SU-DHL-6 (cell line): ENCODE results near the gene BHLHE41.

Experiments
- H2AFZ ChIP-seq: fragments of 200-600 bp; sonication (generic); 2 replicates; pipeline ENCODE4 v1.6.1; 2014; ENCODE audit warnings: low read depth, mild to moderate bottlenecking, moderate library complexity, mixed read lengths, antibody characterized with exemption, low read length; ENCODE audit not compliant: severe bottlenecking
- H3F3A ChIP-seq: fragments of 200-600 bp; shearing (Covaris generic); 2 replicates; pipeline ENCODE4 v1.6.0; 2016; ENCODE audit warnings: antibody characterized with exemption, mild to moderate bottlenecking; ENCODE audit not compliant: insufficient read depth
- H3K27ac ChIP-seq: fragments of 200-600 bp; sonication (generic); 2 replicates; pipeline ENCODE4 v1.5.1; 2016; ENCODE audit warnings: low read depth, mild to moderate bottlenecking, low read length, moderate library complexity, mixed read lengths
- H3K27me3 ChIP-seq: fragments of 200-600 bp; sonication (generic), shearing (Covaris generic); 2 replicates; pipeline ENCODE4 v1.6.0; 2014; ENCODE audit warnings: mild to moderate bottlenecking, low read length
- H3K36me3 ChIP-seq: fragments of 200-600 bp; sonication (generic); 2 replicates; pipeline ENCODE4 v1.6.1; 2014; ENCODE audit warnings: mild to moderate bottlenecking, low read length, mixed read lengths
- H3K4me2 ChIP-seq: fragments of 300-600, 200-600 bp; shearing (Covaris generic), sonication (generic); 2 replicates; pipeline ENCODE4 v1.6.0; 2014; ENCODE audit warnings: low read length, low read depth, mild to moderate bottlenecking; ENCODE audit not compliant: poor library complexity, severe bottlenecking
- H3K4me3 ChIP-seq: fragments of 200-600 bp; sonication (generic); 2 replicates; pipeline ENCODE4 v1.5.1; 2014; ENCODE audit warnings: antibody characterized with exemption, low read length, mild to moderate bottlenecking, mixed read lengths; ENCODE audit not compliant: insufficient read depth, poor library complexity, severe bottlenecking
- H3K79me2 ChIP-seq: fragments of 200-600 bp; sonication (generic); 2 replicates; pipeline ENCODE4 v1.6.1; 2014; ENCODE audit warnings: mild to moderate bottlenecking, low read length, moderate library complexity; ENCODE audit not compliant: insufficient read depth
- H3K9ac ChIP-seq: fragments of 200-600 bp; sonication (generic); 2 replicates; pipeline ENCODE4 v1.7.0; 2014; ENCODE audit warnings: mild to moderate bottlenecking, low read length
- H3K9me2 ChIP-seq: fragments of 200-600 bp; sonication (generic); replicated peaks from 2 replicates; pipeline ENCODE4 v1.6.1; 2014; ENCODE audit warnings: low read length; ENCODE audit not compliant: insufficient read depth
- H3K9me3 ChIP-seq: fragments of 200-600 bp; sonication (generic); 2 replicates; pipeline ENCODE4 v1.6.1; 2014; ENCODE audit warnings: low read length, mixed read lengths; ENCODE audit not compliant: insufficient read depth
- H4K20me1 ChIP-seq: fragments of 200-600 bp; sonication (generic); 2 replicates; pipeline ENCODE4 v1.6.1; 2014; ENCODE audit warnings: low read depth, mild to moderate bottlenecking, antibody characterized with exemption, low read length, moderate library complexity, mixed read lengths
- EZH2phosphoT487 ChIP-seq: fragments of 200-600 bp; sonication (generic), shearing (Covaris generic); conservative IDR thresholded peaks from 2 replicates; pipeline ENCODE4 v1.6.1; 2018; ENCODE audit warnings: mild to moderate bottlenecking, antibody characterized with exemption, low read length, moderate library complexity, mixed read lengths
- TF ChIP-seq, protein P1 (sequence below): fragments of 200-600 bp; sonication (generic); IDR thresholded peaks from one replicate; pipeline ENCODE4 v1.5.1; 2017; ENCODE audit warnings: antibody characterized with exemption, mild to moderate bottlenecking, low read length, moderate library complexity; ENCODE audit not compliant: insufficient read depth, poor library complexity, severe bottlenecking

BHLHE41 gene

DNA sequence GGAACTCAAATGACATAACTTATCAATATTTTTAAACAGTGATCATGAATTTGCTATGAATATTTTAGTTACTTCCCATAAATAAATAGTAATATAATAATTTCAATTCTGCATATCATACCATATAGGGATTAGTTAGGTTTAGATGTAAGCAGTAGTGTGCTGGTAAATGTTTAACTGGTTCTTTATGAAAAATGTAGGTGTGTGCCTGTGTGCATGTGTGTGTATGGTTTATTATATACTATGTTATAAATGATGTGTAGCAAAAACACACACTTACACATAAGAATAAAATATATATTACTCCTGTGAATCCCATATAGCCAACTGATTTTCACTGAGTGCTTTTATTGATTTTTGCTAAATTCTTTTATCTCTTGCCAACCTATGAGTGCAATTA lies 14.0 kb upstream of the BHLHE41 start:
- Histone ChIP-seq H3K79me2 (no peaks in the 10 kb centered on the region), H4K20me1 (no peaks in the 10 kb centered on the region; the same call in 1 of the 2 replicates), H3K9me3 (no peaks in the 10 kb centered on the region), H2AFZ (no peak overlapping the region), H3K4me2 (no peak overlapping the region), H3K9me2 (no peaks in the 10 kb centered on the region), H3K36me3 (no peaks in the 10 kb centered on the region), H3K4me3 (no peak overlapping the region), H3F3A (no peaks in the 10 kb centered on the region), H3K27ac (no peak overlapping the region), H3K9ac (no peak overlapping the region), H3K27me3 (no peaks in the 10 kb centered on the region)
- no peak for TF ChIP-seq EZH2phosphoT487

DNA sequence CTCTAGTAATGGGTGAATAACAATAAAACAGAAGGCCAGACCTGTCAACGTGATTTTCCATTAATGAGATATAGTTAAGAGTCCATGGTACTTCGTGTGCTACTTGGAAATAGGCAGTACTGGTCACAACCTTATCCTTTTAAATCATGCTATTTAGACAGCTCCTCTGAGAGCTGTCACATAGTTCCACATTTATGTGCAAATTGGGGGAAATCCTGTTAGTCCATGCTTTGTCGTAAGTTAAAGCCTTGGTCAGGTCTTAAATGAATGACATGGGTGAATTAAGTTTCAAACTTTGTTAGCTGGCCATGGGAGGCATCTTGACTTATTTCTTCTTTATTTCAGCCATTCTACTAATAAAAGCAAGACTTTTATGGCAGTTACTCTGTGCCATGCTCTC lies 11.9 kb upstream of the BHLHE41 start:
- H3F3A ChIP-seq: no peaks in the 10 kb centered on the region
- H3K9ac ChIP-seq: no peak overlapping the region
- no peak for TF ChIP-seq EZH2phosphoT487
- TF ChIP-seq, protein P1, sequence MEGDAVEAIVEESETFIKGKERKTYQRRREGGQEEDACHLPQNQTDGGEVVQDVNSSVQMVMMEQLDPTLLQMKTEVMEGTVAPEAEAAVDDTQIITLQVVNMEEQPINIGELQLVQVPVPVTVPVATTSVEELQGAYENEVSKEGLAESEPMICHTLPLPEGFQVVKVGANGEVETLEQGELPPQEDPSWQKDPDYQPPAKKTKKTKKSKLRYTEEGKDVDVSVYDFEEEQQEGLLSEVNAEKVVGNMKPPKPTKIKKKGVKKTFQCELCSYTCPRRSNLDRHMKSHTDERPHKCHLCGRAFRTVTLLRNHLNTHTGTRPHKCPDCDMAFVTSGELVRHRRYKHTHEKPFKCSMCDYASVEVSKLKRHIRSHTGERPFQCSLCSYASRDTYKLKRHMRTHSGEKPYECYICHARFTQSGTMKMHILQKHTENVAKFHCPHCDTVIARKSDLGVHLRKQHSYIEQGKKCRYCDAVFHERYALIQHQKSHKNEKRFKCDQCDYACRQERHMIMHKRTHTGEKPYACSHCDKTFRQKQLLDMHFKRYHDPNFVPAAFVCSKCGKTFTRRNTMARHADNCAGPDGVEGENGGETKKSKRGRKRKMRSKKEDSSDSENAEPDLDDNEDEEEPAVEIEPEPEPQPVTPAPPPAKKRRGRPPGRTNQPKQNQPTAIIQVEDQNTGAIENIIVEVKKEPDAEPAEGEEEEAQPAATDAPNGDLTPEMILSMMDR: no peak
- no peak overlapping the region for H3K4me2 ChIP-seq
- no peaks in the 10 kb centered on the region for H3K9me2 ChIP-seq
- no peaks in the 10 kb centered on the region; the same call in 1 of the 2 replicates for H4K20me1 ChIP-seq
- no peak overlapping the region for H3K4me3 ChIP-seq
- H3K36me3 ChIP-seq: no peaks in the 10 kb centered on the region
- H3K9me3 ChIP-seq: no peaks in the 10 kb centered on the region
- no peaks in the 10 kb centered on the region for H3K27me3 ChIP-seq
- H3K27ac ChIP-seq: no peak overlapping the region
- H2AFZ ChIP-seq: no peak overlapping the region
- H3K79me2 ChIP-seq: no peaks in the 10 kb centered on the region

DNA sequence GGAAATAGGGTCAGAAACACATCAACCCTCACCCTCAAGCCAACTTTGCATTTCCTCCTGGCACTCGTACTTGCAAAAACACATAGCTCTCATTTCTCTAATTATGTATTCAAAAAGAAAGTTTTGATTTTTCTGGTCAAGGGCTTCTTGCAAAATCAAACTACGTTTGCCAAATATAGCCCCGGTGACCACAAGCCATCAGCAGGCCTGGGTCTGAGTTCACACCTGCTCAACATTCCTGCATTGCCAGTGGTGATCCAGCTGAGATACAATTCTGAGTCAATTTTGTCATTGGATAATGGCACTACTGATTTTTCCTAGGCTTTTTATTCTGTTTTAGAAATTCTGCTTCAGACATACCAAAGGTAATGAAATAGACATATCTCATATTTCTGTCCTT lies 10.7 kb upstream of the BHLHE41 start:
- H3K79me2 ChIP-seq: no peaks in the 10 kb centered on the region
- H3K4me2 ChIP-seq: no peak overlapping the region
- no peaks in the 10 kb centered on the region for H4K20me1 ChIP-seq
- H3K27ac ChIP-seq: no peak overlapping the region
- TF ChIP-seq EZH2phosphoT487: no peak
- TF ChIP-seq, protein P1: no peak
- H3K9me3 ChIP-seq: no peaks in the 10 kb centered on the region
- H3K27me3 ChIP-seq: no peaks in the 10 kb centered on the region
- H3K4me3 ChIP-seq: no peak overlapping the region
- no peak overlapping the region for H3K9ac ChIP-seq
- H3K9me2 ChIP-seq: no peaks in the 10 kb centered on the region
- H3K36me3 ChIP-seq: no peaks in the 10 kb centered on the region
- no peak overlapping the region for H2AFZ ChIP-seq
- no peaks in the 10 kb centered on the region for H3F3A ChIP-seq

DNA sequence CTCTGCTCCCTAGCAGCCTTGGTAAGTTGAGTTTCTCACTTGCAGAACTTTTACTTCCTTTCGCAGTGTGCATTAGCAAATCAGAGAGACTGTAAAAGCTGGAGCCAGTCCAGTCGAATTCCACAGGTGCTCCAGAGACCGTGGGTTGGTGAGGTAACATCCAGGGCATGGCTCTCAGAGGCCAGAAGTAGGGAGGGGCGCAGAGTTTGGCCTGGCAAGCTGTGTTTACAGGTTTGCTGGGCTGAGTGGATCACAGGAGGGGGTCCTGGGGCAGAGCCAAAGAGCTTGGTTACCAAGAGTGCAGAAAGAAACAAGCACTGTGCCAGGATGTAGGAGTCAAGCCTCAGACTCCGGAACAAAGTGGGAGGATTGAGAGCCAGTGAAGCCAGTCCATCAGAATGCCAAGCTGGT lies 10.2 kb upstream of the BHLHE41 start:
- Histone ChIP-seq H4K20me1 (no peaks in the 10 kb centered on the region), H3F3A (no peaks in the 10 kb centered on the region), H3K9me3 (no peaks in the 10 kb centered on the region), H2AFZ (no peak overlapping the region), H3K27ac (no peak overlapping the region), H3K36me3 (no peaks in the 10 kb centered on the region), H3K9me2 (no peaks in the 10 kb centered on the region), H3K9ac (no peak overlapping the region), H3K4me3 (no peak overlapping the region), H3K4me2 (no peak overlapping the region), H3K27me3 (no peaks in the 10 kb centered on the region), H3K79me2 (no peaks in the 10 kb centered on the region)
- TF ChIP-seq, protein P1: no peak
- TF ChIP-seq EZH2phosphoT487: no peak
